SK-N-SH (cell line): ENCODE data around the gene KRTAP13-3. TPM values are rescaled to one million over a fixed set of nuclear protein-coding genes. Genes with fewer than 3 reads are reported as not detected.

ENCODE experiments used
- CTCF ChIA-PET: fragments of 300-600, 350-600 bp; formaldehyde crosslinking; extraction: SDS; loops from one replicate; lab custom pipeline; 2021; lab: Yijun Ruan, JAX
- POLR2A ChIA-PET: fragments of 350-600 bp; sonication (Branson Sonifier 250); formaldehyde crosslinking; extraction: SDS; loops from one replicate; lab custom pipeline; 2020; ENCODE audit warnings: antibody characterized with exemption, inconsistent platforms; lab: Yijun Ruan, JAX
- DNase-seq: peaks from one replicate; pipeline ENCODE4 v3.0.0; 2012
- H2AFZ ChIP-seq: fragments of 200-600 bp; sonication (generic); 2 replicates; pipeline ENCODE4 v1.8.1; 2016; ENCODE audit warnings: antibody characterized with exemption, mild to moderate bottlenecking, low read depth
- H3F3A ChIP-seq: fragments of 200-600 bp; sonication (generic); replicated peaks from 2 replicates; pipeline ENCODE3; 2016; ENCODE audit warnings: antibody characterized with exemption, mild to moderate bottlenecking; ENCODE audit not compliant: insufficient read depth
- H3K27ac ChIP-seq, 2 experiments: fragments of 200-500 bp in 1 of 2; fragments of 200-600 bp in 1 of 2; sonication (Bioruptor generic) in 1 of 2; sonication (generic), shearing (Covaris generic) in 1 of 2; 2 replicates each; pipeline versions ENCODE4 v1.5.1 to v1.6.1; 2014 to 2016; ENCODE audit warnings: low read depth in 2 of 2, inconsistent platforms in 1 of 2, low read length in 1 of 2, mild to moderate bottlenecking in 1 of 2, mixed read lengths in 1 of 2
- H3K27me3 ChIP-seq: fragments of 200-600 bp; sonication (generic), shearing (Covaris generic); 2 replicates; pipeline ENCODE4 v1.6.1; 2016; ENCODE audit warnings: mixed run types; ENCODE audit not compliant: insufficient read depth
- H3K36me3 ChIP-seq, 2 experiments: fragments of 200-500 bp in 1 of 2; fragments of 200-600 bp in 1 of 2; sonication (Bioruptor generic) in 1 of 2; sonication (generic) in 1 of 2; replicated peaks in 1 of 2; 2 replicates each; pipeline versions ENCODE3 to v1.5.1; 2014 to 2016; ENCODE audit warnings: low read length in 1 of 2, mild to moderate bottlenecking in 1 of 2; ENCODE audit not compliant: insufficient read depth in 2 of 2, control insufficient read depth in 1 of 2
- H3K4me1 ChIP-seq, 2 experiments: fragments of 200-500 bp in 1 of 2; fragments of 200-600 bp in 1 of 2; sonication (Bioruptor generic) in 1 of 2; sonication (generic), shearing (Covaris generic) in 1 of 2; 2 replicates each; pipeline versions ENCODE4 v1.5.1 to v1.6.1; 2014 to 2016; ENCODE audit warnings: low read depth in 1 of 2, low read length in 1 of 2, mixed run types in 1 of 2; ENCODE audit not compliant: insufficient read depth in 2 of 2, control insufficient read depth in 1 of 2
- H3K4me2 ChIP-seq: fragments of 200-600 bp; sonication (generic), shearing (Covaris generic); 2 replicates; pipeline ENCODE4 v1.6.1; 2017; ENCODE audit warnings: mixed run types
- H3K4me3 ChIP-seq, 2 experiments: fragments of 200-500 bp in 1 of 2; fragments of 200-600 bp in 1 of 2; sonication (Bioruptor generic) in 1 of 2; sonication (generic), shearing (Covaris generic) in 1 of 2; 2 replicates each; pipeline versions ENCODE4 v1.5.1 to v1.8.1; 2014 to 2016; ENCODE audit warnings: low read depth in 2 of 2, inconsistent platforms in 1 of 2, low read length in 1 of 2, mild to moderate bottlenecking in 1 of 2, mixed read lengths in 1 of 2, moderate library complexity in 1 of 2
- H3K79me2 ChIP-seq: fragments of 200-600 bp; sonication (generic); 2 replicates; pipeline ENCODE4 v1.8.1; 2017; ENCODE audit warnings: mild to moderate bottlenecking; ENCODE audit not compliant: insufficient read depth
- H3K9ac ChIP-seq: fragments of 200-600 bp; sonication (generic); 2 replicates; pipeline ENCODE4 v1.6.1; 2017; ENCODE audit warnings: mixed run types
- H3K9me2 ChIP-seq: fragments of 200-600 bp; sonication (generic); 2 replicates; pipeline ENCODE4 v1.6.1; 2017; ENCODE audit warnings: mixed run types
- H3K9me3 ChIP-seq: fragments of 200-600 bp; sonication (generic); 2 replicates; pipeline ENCODE4 v1.6.1; 2017; ENCODE audit warnings: mixed run types, mild to moderate bottlenecking, moderate library complexity
- H4K20me1 ChIP-seq: fragments of 200-600 bp; sonication (generic); 2 replicates; pipeline ENCODE4 v1.6.1; 2017; ENCODE audit warnings: mild to moderate bottlenecking, mixed run types; ENCODE audit not compliant: insufficient read depth
- ELF1 ChIP-seq: IDR thresholded peaks from 2 replicates; pipeline ENCODE4 v1.4.0; 2012
- FOXM1 ChIP-seq: IDR thresholded peaks from 2 replicates; pipeline ENCODE4 v1.4.0; 2012; ENCODE audit warnings: low read depth, mild to moderate bottlenecking
- GABPA ChIP-seq: IDR thresholded peaks from 2 replicates; pipeline ENCODE4 v1.4.0; 2012; ENCODE audit warnings: low read depth, mild to moderate bottlenecking
- GATA2 ChIP-seq: sonication (generic); formaldehyde crosslinking; IDR thresholded peaks from 2 replicates; pipeline ENCODE4 v1.5.0; 2020; ENCODE audit warnings: mild to moderate bottlenecking, missing genetic modification reagents
- JUND ChIP-seq: IDR thresholded peaks from 2 replicates; pipeline ENCODE4 v1.4.0; 2012
- MAX ChIP-seq: IDR thresholded peaks from 2 replicates; pipeline ENCODE4 v1.4.0; 2012; ENCODE audit warnings: low read depth
- MEF2A ChIP-seq: IDR thresholded peaks from 2 replicates; pipeline ENCODE4 v1.4.0; 2012; ENCODE audit warnings: low read depth, borderline replicate concordance
- MXI1 ChIP-seq: IDR thresholded peaks from 2 replicates; pipeline ENCODE4 v1.6.1; 2012; ENCODE audit warnings: mild to moderate bottlenecking, low read depth, low read length, improper control_type of control experiment
- NFIC ChIP-seq: IDR thresholded peaks from 2 replicates; pipeline ENCODE4 v1.4.0; 2012; ENCODE audit warnings: borderline replicate concordance
- NRF1 ChIP-seq: IDR thresholded peaks from 2 replicates; pipeline ENCODE4 v1.6.1; 2012; ENCODE audit warnings: low read depth, mild to moderate bottlenecking, low read length
- RAD21 ChIP-seq: IDR thresholded peaks from 2 replicates; pipeline ENCODE4 v1.6.1; 2012; ENCODE audit warnings: mild to moderate bottlenecking, low read length
- RFX5 ChIP-seq: IDR thresholded peaks from 2 replicates; pipeline ENCODE4 v1.6.1; 2012; ENCODE audit warnings: mild to moderate bottlenecking, improper control_type of control experiment, low read length
- RXRA ChIP-seq: IDR thresholded peaks from 2 replicates; pipeline ENCODE4 v1.4.0; 2012; ENCODE audit warnings: low read depth, mild to moderate bottlenecking, borderline replicate concordance
- SMC3 ChIP-seq: IDR thresholded peaks from 2 replicates; pipeline ENCODE4 v1.6.1; 2012; ENCODE audit warnings: low read depth, low read length, improper control_type of control experiment
- TAF1 ChIP-seq: IDR thresholded peaks from 2 replicates; pipeline ENCODE4 v1.6.1; 2012; ENCODE audit warnings: low read depth, mild to moderate bottlenecking, low read length, moderate library complexity, borderline replicate concordance
- TEAD4 ChIP-seq: IDR thresholded peaks from 2 replicates; pipeline ENCODE4 v1.4.0; 2012; ENCODE audit warnings: mild to moderate bottlenecking, borderline replicate concordance; ENCODE audit not compliant: insufficient read depth
- USF2 ChIP-seq: fragments of 150-350 bp; IDR thresholded peaks from 2 replicates; pipeline ENCODE4 v1.6.1; 2017; ENCODE audit warnings: antibody characterized with exemption, low read length, low read depth, borderline replicate concordance
- whole genome bisulfite sequencing: methylation state at CpG from one replicate; pipeline ENCODE4 v1.1.6; 2017; ENCODE audit warnings: low lambda C conversion rate; 5-methylcytosine and 5-hydroxymethylcytosine counted together
- polyA plus RNA-seq, 3 experiments: library from polyadenylated mRNA; depleted of rRNA; stranded (reverse); fragments of >200 nt; gene quantifications; 2 replicates each; pipeline ENCODE4 v1.2.3, GENCODE V29; 2012
- TF ChIP-seq, protein P1 (sequence below): IDR thresholded peaks from 2 replicates; pipeline ENCODE4 v1.6.1; 2012; ENCODE audit warnings: mild to moderate bottlenecking, low read depth, low read length, moderate library complexity
- TF ChIP-seq, protein P2 (sequence below): fragments of 200-600 bp; sonication (generic); IDR thresholded peaks from 2 replicates; pipeline ENCODE4 v1.6.1; 2017; ENCODE audit warnings: antibody characterized with exemption, mild to moderate bottlenecking, moderate library complexity

Gene KRTAP13-3
- polyA plus RNA-seq, 1 of the 3 experiments (the other 2 are of a cell fraction) = not detected

DNA sequence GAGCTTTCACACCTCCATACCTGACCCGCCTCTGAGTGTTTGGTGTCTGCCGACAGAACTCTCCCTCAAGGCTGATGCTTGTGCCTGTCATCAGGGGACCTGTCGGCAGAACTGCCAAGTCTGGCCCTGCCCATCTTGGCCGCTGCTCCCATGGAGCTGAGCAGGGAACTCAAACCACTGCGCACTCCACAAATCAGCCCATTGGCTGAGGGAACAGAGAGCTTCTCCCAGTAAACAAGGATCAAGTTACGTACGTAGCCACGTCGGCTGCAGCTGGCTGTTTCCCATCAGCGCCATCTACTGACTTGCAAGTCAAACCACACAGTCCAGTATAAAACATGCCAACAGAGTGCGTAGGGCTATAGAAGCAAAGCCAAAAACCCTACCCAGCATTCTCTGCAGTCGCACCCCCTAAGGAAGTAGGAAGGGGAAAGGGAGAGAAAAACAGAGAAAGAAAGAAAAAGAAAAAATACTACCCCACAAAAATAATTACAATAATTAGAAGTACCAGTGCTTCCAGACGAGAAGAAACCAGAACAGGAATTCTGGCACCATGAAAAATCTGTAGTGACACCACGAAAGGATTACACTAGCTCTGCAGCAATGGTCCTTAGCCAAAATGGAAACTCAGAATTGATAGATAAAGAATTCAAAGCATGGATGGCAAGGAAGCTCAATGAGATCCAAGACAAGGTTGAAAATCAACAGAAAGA is 16.8 kb downstream of the KRTAP13-3 start:
- Histone ChIP-seq H4K20me1 (no peaks in the 10 kb centered on the region), H3K79me2 (no peaks in the 10 kb centered on the region), H3K9me3 (no peaks in the 10 kb centered on the region), H3K9me2 (no peaks in the 10 kb centered on the region), H3K27me3 (no peaks in the 10 kb centered on the region), H3K27ac (no peak overlapping the region), H3K36me3 (no peaks in the 10 kb centered on the region), H2AFZ (peak overlapping the region; percentile 85; the same call in 1 of the 2 replicates), H3K4me3 (peak overlapping the region; percentile 21 to 38), H3K4me2 (peak overlapping the region; percentile 71), H3K9ac (no peak overlapping the region), H3F3A (no peaks in the 10 kb centered on the region), H3K4me1 (peaks cover 0 to 5% of the 10 kb centered on the region in 2 experiments; a peak in 1 of 4 replicates)
- DNase-seq = peak; percentile 49
- ChIA-PET CTCF (interaction anchor here (0.5 to 1.9 kb wide), 14 partner anchors 9 to 68 kb away, joined by 3 to 14 read pairs (median 4); partner anchors contain the start of gene KRTAP13-4), POLR2A (no interaction called here)
- TF ChIP-seq NFIC (peak; percentile 8; the same call in 1 of the 2 replicates), SMC3 (peak; percentile 32), GABPA (no peak), NRF1 (0 out of 2 replicates have a peak, but pooled peaks have one; percentile 28), ELF1 (no peak), RAD21 (peak; percentile 63), MAX (peak; percentile 39; the same call in 1 of the 2 replicates), RFX5 (peak; percentile 60; the same call in 1 of the 2 replicates), RXRA (no peak)
- TF ChIP-seq, protein P1, sequence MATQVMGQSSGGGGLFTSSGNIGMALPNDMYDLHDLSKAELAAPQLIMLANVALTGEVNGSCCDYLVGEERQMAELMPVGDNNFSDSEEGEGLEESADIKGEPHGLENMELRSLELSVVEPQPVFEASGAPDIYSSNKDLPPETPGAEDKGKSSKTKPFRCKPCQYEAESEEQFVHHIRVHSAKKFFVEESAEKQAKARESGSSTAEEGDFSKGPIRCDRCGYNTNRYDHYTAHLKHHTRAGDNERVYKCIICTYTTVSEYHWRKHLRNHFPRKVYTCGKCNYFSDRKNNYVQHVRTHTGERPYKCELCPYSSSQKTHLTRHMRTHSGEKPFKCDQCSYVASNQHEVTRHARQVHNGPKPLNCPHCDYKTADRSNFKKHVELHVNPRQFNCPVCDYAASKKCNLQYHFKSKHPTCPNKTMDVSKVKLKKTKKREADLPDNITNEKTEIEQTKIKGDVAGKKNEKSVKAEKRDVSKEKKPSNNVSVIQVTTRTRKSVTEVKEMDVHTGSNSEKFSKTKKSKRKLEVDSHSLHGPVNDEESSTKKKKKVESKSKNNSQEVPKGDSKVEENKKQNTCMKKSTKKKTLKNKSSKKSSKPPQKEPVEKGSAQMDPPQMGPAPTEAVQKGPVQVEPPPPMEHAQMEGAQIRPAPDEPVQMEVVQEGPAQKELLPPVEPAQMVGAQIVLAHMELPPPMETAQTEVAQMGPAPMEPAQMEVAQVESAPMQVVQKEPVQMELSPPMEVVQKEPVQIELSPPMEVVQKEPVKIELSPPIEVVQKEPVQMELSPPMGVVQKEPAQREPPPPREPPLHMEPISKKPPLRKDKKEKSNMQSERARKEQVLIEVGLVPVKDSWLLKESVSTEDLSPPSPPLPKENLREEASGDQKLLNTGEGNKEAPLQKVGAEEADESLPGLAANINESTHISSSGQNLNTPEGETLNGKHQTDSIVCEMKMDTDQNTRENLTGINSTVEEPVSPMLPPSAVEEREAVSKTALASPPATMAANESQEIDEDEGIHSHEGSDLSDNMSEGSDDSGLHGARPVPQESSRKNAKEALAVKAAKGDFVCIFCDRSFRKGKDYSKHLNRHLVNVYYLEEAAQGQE = no peak
- TF ChIP-seq, protein P2, sequence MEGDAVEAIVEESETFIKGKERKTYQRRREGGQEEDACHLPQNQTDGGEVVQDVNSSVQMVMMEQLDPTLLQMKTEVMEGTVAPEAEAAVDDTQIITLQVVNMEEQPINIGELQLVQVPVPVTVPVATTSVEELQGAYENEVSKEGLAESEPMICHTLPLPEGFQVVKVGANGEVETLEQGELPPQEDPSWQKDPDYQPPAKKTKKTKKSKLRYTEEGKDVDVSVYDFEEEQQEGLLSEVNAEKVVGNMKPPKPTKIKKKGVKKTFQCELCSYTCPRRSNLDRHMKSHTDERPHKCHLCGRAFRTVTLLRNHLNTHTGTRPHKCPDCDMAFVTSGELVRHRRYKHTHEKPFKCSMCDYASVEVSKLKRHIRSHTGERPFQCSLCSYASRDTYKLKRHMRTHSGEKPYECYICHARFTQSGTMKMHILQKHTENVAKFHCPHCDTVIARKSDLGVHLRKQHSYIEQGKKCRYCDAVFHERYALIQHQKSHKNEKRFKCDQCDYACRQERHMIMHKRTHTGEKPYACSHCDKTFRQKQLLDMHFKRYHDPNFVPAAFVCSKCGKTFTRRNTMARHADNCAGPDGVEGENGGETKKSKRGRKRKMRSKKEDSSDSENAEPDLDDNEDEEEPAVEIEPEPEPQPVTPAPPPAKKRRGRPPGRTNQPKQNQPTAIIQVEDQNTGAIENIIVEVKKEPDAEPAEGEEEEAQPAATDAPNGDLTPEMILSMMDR = peak; percentile 70
- WGBS = 4% methylated on average over 14 of the region's 14 CpGs

DNA sequence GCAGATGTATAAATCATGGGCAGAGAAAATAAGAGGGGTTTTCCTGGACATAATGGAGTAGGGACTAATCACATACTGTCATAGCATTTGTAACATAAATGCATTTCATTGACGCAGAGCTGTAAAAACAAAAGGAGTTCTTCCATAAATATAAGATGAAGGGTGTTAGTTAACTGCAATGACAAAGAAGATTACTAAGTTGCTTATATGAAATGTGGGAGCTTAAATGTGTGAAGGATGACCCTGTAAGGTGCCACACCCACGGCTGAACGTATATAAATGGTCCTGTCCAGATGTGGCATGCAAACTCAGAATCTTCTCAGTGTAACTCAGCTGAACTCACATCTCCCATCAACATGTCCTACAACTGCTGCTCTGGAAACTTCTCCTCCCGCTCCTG is 30.0 kb downstream of the KRTAP13-3 start, which contains the start of gene KRTAP13-1:
KRTAP13-1 (plus strand) TSS at position 301 of the 400 bp plus-strand sequence; CDS start at position 357, 56 bp downstream.
- TF ChIP-seq MEF2A (no peak), TAF1 (no peak), GATA2 (CRISPR knock-in tag) (no peak), SMC3 (no peak), RFX5 (no peak), MXI1 (no peak), JUND (no peak), TEAD4 (no peak), FOXM1 (no peak), USF2 (no peak)
- TF ChIP-seq, all 33 proteins: peak for 0
- CTCF ChIA-PET = no interaction called here
- Histone ChIP-seq H2AFZ (no peak within 1 kb of the TSS), H3F3A (no peaks in the 10 kb centered on the region), H3K79me2 (no peaks in the 10 kb centered on the region), H3K9me2 (no peaks in the 10 kb centered on the region), H3K4me1 (no peaks in the 10 kb centered on the region), H3K4me2 (no peak within 1 kb of the TSS), H4K20me1 (no peaks in the 10 kb centered on the region), H3K9me3 (no peaks in the 10 kb centered on the region), H3K9ac (no peak within 1 kb of the TSS), H3K4me3 (no peak within 1 kb of the TSS), H3K36me3 (no peaks in the 10 kb centered on the region), H3K27me3 (peaks cover 9% of the 10 kb centered on the region), H3K27ac (no peak within 1 kb of the TSS)
- POLR2A ChIA-PET = no interaction called here
- 3% methylated on average over 4 of the region's 4 CpGs for WGBS
- no peak for DNase-seq
